ENCODE results near the gene HDAC4. TPM values are rescaled to one million over a fixed set of nuclear protein-coding genes. Genes with fewer than 3 reads are reported as not detected.

The HDAC4 gene
- total RNA-seq, 4 donors from 2014 or later: 12.9 to 91.6 (median 39.8) TPM

GRCh38 chr2:239101071-239101470 lies 299.7 kb downstream of the HDAC4 start:
- H3K27me3 ChIP-seq: no peaks in the 10 kb centered on the region

GRCh38 chr2:239099474-239099873 lies 301.3 kb downstream of the HDAC4 start:
- intact Hi-C loops (cut with DNase I): no loop called here
- H3K27ac ChIP-seq: no peak overlapping the region
- no peak for DNase-seq
- no peaks in the 10 kb centered on the region for H3K27me3 ChIP-seq
- TF ChIP-seq POLR2A (IDR thresholded peaks at IDR 0.05) (no peak), CTCF (IDR thresholded peaks at IDR 0.05) (no peak)
- H3K4me1 ChIP-seq: peaks cover 0 to 4% of the 10 kb centered on the region in 2 donors
- no peaks in the 10 kb centered on the region for H3K36me3 ChIP-seq
- WGBS, 2 donors: 97 to 98% methylated on average over 13 to 15 of the region's 15 CpGs
- H3K4me3 ChIP-seq (replicated peaks in 1 of 3): no peak overlapping the region
- H3K9me3 ChIP-seq: no peaks in the 10 kb centered on the region

More at GRCh38 chr2:239101071-239101470, 299.7 kb downstream of the HDAC4 start:
- Histone ChIP-seq H3K4me3 (replicated peaks in 1 of 3) (no peak overlapping the region), H3K36me3 (peaks cover 0 to 3% of the 10 kb centered on the region in 2 donors), H3K4me1 (peaks cover 0 to 4% of the 10 kb centered on the region in 2 donors), H3K9me3 (no peaks in the 10 kb centered on the region), H3K27ac (no peak overlapping the region)
- DNase-seq: no peak
- intact Hi-C loops (cut with DNase I): no loop called here
- TF ChIP-seq CTCF (IDR thresholded peaks at IDR 0.05) (no peak), POLR2A (IDR thresholded peaks at IDR 0.05) (no peak)
- WGBS, 2 donors: 97 to 98% methylated on average over 15 of the region's 15 CpGs

GRCh38 chr2:239098288-239098970 lies 302.4 kb downstream of the HDAC4 start:
- DNase-seq: no peak
- no peak for TF ChIP-seq POLR2A (IDR thresholded peaks at IDR 0.05)
- no peak for TF ChIP-seq CTCF (IDR thresholded peaks at IDR 0.05)
- Histone ChIP-seq H3K27me3 (no peaks in the 10 kb centered on the region), H3K27ac (no peak overlapping the region), H3K9me3 (no peaks in the 10 kb centered on the region), H3K4me3 (replicated peaks in 1 of 3) (no peak overlapping the region), H3K4me1 (peaks cover 0 to 4% of the 10 kb centered on the region in 2 donors), H3K36me3 (no peaks in the 10 kb centered on the region)
- intact Hi-C loops (cut with DNase I): no loop called here
- WGBS, 2 donors: 83 to 85% methylated on average over 20 of the region's 20 CpGs

GRCh38 chr2:239097428-239097696 lies 303.5 kb downstream of the HDAC4 start:
- 63 to 91% methylated on average over 9 to 10 of the region's 12 CpGs for WGBS, 2 donors
- intact Hi-C loops (cut with DNase I): no loop called here
- no peak for DNase-seq
- H3K4me1 ChIP-seq: peaks cover 0 to 4% of the 10 kb centered on the region in 2 donors
- H3K9me3 ChIP-seq: no peaks in the 10 kb centered on the region
- H3K27me3 ChIP-seq: no peaks in the 10 kb centered on the region
- no peak overlapping the region for H3K4me3 ChIP-seq (replicated peaks in 1 of 3)
- no peak overlapping the region for H3K27ac ChIP-seq
- peaks cover 0 to 7% of the 10 kb centered on the region in 2 donors for H3K36me3 ChIP-seq
- TF ChIP-seq CTCF (IDR thresholded peaks at IDR 0.05) (no peak), POLR2A (IDR thresholded peaks at IDR 0.05) (no peak)

GRCh38 chr2:239096676-239097427 lies 304.0 kb downstream of the HDAC4 start:
- no peak for TF ChIP-seq CTCF (IDR thresholded peaks at IDR 0.05)
- TF ChIP-seq POLR2A (IDR thresholded peaks at IDR 0.05): no peak
- intact Hi-C loops (cut with DNase I): no loop called here
- H3K9me3 ChIP-seq: no peaks in the 10 kb centered on the region
- no peaks in the 10 kb centered on the region for H3K27me3 ChIP-seq
- H3K27ac ChIP-seq: no peak overlapping the region
- 92 to 100% methylated on average over 10 to 14 of the region's 28 CpGs for WGBS, 2 donors
- H3K4me1 ChIP-seq: peaks cover 0 to under 1% of the 10 kb centered on the region in 2 donors
- DNase-seq: no peak
- H3K4me3 ChIP-seq (replicated peaks in 1 of 3): no peak overlapping the region
- peaks cover 0 to 7% of the 10 kb centered on the region in 2 donors for H3K36me3 ChIP-seq
